Measurements from ENCODE around the gene BACH2.
"Not testable (repeated sequence)": the region's sequence is repeated elsewhere in the genome, so short reads cannot be mapped to it uniquely, and the experiment has no call there.

Gene BACH2

DNA sequence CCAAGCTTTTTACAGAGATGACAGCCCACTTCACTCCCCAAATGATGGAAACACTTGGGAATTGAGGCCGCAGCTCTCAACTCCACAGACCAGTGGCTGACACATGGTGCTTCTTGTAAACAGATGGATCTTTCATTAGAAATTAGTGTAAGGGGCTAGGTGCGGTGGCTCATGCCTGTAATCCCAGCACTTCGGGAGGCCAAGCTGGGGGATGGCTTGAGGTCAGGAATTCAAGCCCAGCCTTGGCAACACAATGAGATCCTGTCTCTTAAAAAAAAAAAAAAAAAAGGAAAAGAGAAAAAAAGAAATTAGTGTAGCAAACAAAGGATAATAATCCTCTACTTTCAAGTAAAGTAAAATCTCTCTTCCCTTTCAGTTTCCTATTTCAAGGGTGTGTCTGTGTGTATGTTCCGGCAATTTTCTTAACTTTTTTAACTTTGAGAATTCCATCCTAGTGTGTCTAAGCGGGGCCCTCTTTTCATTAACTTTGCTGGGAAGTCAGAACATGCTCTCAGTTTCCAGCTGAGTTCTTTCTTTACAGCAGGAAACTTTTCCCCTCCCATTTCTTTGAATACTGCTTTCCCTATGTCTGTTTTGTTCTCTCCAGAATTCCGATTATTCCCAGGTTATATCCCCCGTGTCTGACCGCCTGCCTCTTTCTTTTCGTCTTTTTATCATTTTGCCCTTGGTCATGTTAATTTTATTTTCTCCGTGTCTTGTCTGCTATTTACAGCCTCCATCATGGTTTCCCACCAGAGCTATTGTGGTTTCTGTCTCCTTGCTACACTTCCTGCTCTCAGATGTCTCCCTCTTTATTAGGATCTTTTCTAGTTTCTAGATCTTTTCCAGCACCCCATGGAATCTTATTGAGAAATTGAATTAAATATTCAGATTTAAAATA, 386.4 kb downstream of the BACH2 start:
- not testable (repeated sequence) for DNase-seq (ENCODE audit: low read depth in 2 of 2)

GRCh38 chr6:89895276-89895874, 401.3 kb downstream of the BACH2 start:
- no peak for DNase-seq (ENCODE audit: low read depth in 2 of 2)

- DNase-seq (ENCODE audit: low read depth in 2 of 2), result no peak
These were observed 402.5 kb downstream of the BACH2 start, which contains the start of gene GJA10 for GRCh38 chr6:89894169-89894568. GJA10 (plus strand) TSS chr6:89894469; CDS start chr6:89894469, 0 bp downstream.

DNA sequence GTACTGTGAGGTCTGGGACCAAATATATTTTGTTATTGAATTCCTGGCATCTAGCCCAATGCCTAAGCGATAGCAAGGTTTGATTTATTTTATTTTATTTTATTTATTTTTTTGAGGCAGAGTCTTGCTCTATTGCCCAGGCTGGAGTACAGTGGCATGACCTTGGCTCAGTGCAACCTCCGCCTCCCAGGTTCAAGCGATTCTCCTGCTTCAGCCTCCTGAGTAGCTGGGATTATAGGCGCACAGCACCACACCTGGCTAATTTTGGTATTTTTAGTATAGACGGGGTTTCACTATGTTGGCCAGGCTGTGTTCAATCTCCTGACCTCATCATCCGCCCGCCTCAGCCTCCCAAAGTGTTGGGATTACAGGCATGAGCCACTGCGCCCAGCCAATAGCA, 404.1 kb downstream of the BACH2 start:
- not testable (repeated sequence) for DNase-seq (ENCODE audit: low read depth in 2 of 2)

DNA sequence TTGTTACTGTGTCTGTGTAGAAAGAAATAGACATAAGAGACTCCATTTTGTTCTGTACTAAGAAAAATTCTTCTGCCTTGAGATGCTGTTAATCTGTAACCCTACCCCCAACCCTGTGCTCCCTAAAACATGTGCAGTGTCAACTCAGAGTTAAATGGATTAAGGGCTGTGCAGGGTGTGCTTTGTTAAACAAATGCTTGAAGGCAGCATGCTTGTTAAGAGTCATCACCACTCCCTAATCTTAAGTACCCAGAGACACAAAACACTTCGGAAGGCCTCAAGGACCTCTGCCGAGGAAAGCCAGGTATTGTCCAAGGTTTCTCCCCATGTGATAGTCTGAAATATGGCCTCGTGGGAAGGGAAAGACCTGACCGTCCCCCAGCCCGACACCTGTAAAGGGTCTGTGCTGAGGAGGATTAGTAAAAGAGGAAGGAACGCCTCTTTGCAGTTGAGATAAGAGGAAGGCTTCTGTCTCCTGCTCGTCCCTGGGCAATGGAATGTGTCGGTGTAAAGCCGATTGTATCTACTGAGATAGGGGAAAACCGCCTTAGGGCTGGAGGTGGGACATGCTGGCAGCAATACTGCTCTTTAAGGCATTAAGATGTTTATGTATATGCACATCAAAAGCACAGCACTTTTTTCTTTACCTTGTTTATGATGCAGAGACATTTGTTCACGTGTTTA, 405.7 kb downstream of the BACH2 start:
- DNase-seq (ENCODE audit: low read depth in 2 of 2), result not testable (repeated sequence)

GRCh38 chr6:89888871-89889270, 407.8 kb downstream of the BACH2 start:
- no peak for DNase-seq (ENCODE audit: low read depth in 2 of 2)

DNA sequence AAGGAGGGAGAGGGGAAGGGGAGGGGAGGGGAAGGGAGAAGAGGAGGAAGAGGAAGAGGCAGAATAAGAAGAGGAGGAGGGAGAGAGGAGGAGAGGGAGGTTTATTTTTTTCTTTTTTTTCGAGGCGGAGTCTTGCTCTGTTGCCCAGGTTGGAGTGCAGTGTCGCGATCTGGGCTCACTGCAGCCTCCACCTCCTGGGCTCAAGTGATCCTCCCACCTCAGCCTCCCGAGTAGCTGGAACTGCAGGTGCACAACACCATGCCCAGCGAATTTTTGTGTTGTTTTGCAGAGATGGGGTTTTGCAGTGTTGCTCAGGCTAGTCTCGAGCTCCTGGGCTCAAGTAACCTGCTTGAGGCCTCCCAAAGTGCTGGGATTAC, 408.5 kb downstream of the BACH2 start:
- DNase-seq (ENCODE audit: low read depth in 2 of 2), result no peak

DNA sequence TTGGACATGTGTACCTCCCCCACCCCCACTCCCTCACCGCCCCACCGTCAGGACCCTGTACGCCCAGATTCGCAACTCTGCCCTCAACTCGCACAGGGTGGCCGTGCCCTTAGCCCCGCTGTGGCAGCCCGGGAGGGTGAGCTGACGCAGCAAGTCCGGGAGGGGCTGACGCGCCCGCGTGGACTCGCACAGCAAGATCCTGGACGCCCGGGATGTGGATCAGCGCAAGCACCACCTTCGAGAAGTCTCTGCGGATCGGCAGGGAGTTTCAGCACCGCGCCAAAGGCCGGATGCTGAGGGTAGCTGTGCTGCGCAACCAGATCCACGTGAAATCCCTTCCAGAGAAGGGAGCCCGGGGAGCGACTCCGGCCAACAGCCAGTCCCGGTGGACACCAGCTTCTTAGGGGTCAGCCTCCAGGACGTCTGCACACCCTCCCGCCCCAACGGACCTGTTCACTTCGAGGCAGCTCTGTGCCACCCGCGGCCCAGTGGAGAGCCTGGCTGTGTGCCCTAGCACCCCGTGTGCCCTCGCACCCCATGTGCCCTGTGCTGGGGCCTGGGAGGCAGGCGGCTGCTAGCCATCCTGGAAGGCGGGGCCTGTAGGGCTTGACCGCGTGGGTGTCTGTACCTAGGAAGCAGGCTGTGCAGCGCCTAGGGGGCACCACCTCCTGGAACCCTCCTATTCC, 409.0 kb downstream of the BACH2 start:
- no peak for DNase-seq (ENCODE audit: low read depth in 2 of 2)

- DNase-seq (ENCODE audit: low read depth in 2 of 2), result no peak
These were observed 410.1 kb downstream of the BACH2 start for GRCh38 chr6:89886378-89887120.

All from stimulated activated CD4-positive, alpha-beta T cell treated with anti-CD3 and anti-CD28 coated beads, Interleukin-1b, Interleukin-23, amount 100 ng/mL, for 1 hour (primary cell).